RWPE2 (cell line): ENCODE measurements around the gene TERF2IP.

Experiments used
- ATAC-seq: fragments of 200-7000 bp; cut with Tn5 transposase; 3 replicates; pipeline ENCODE4 v1.9.1; 2021; ENCODE audit warnings: low read depth
- DNase-seq: peaks from one replicate; pipeline ENCODE4 v3.0.0-alpha.2; 2020; ENCODE audit warnings: low spot score
- H3K27ac ChIP-seq: fragments of 450-650 bp; 2 replicates; pipeline ENCODE4 v1.5.1; 2017; ENCODE audit warnings: mild to moderate bottlenecking; ENCODE audit not compliant: poor library complexity, severe bottlenecking
- H3K27me3 ChIP-seq: fragments of 250-450 bp; sonication (Bioruptor Pico); 2 replicates; pipeline ENCODE4 v1.5.1; 2021; ENCODE audit warnings: mild to moderate bottlenecking, moderate library complexity; ENCODE audit not compliant: insufficient read depth, poor library complexity, severe bottlenecking
- H3K36me3 ChIP-seq: fragments of 250-450 bp; sonication (Bioruptor Pico); 2 replicates; pipeline ENCODE4 v1.5.1; 2020; ENCODE audit warnings: low read depth, mild to moderate bottlenecking, moderate library complexity
- H3K4me1 ChIP-seq: fragments of 250-450 bp; sonication (Bioruptor Pico); 2 replicates; pipeline ENCODE4 v1.5.1; 2021; ENCODE audit warnings: mild to moderate bottlenecking, moderate library complexity; ENCODE audit not compliant: insufficient read depth, poor library complexity, severe bottlenecking
- H3K4me3 ChIP-seq: fragments of 250-450 bp; sonication (Bioruptor Pico); 2 replicates; pipeline ENCODE4 v1.5.1; 2021; ENCODE audit warnings: mild to moderate bottlenecking, moderate library complexity; ENCODE audit not compliant: severe bottlenecking
- H3K9me3 ChIP-seq: fragments of 250-450 bp; sonication (Bioruptor Pico); 2 replicates; pipeline ENCODE4 v1.5.1; 2021; ENCODE audit warnings: mild to moderate bottlenecking, moderate library complexity; ENCODE audit not compliant: severe bottlenecking
- CTCF ChIP-seq: fragments of 450-650 bp; IDR thresholded peaks from one replicate; pipeline ENCODE4 v1.5.1; 2017; ENCODE audit warnings: mild to moderate bottlenecking, moderate library complexity; ENCODE audit not compliant: poor library complexity, severe bottlenecking

TERF2IP gene

GRCh38 chr16:75660726-75661302, 13.2 kb downstream of the TERF2IP start:
- H3K4me3 ChIP-seq, result no peak overlapping the region
- no peak for ATAC-seq
- no peaks in the 10 kb centered on the region for H3K9me3 ChIP-seq
- H3K27me3 ChIP-seq, result no peaks in the 10 kb centered on the region
- no peak for DNase-seq
- peaks cover 36% of the 10 kb centered on the region for H3K36me3 ChIP-seq
- no peak for TF ChIP-seq CTCF
- H3K4me1 ChIP-seq, result no peaks in the 10 kb centered on the region
- H3K27ac ChIP-seq, result no peak overlapping the region

- ATAC-seq (no peak), DNase-seq (no peak)
- Histone ChIP-seq H3K27ac (no peak overlapping the region), H3K9me3 (no peaks in the 10 kb centered on the region), H3K4me1 (no peaks in the 10 kb centered on the region), H3K4me3 (no peak overlapping the region), H3K36me3 (no peaks in the 10 kb centered on the region), H3K27me3 (no peaks in the 10 kb centered on the region)
- TF ChIP-seq CTCF, result no peak
These were observed 19.9 kb downstream of the TERF2IP start for GRCh38 chr16:75667503-75667902.

GRCh38 chr16:75676909-75677308, 29.3 kb downstream of the TERF2IP start, which contains the start of gene CPHXL2:
Gene CPHXL2 (minus strand): TSS chr16:75677009. CDS start chr16:75676999, 10 bp downstream.
- TF ChIP-seq CTCF, result no peak
- no peaks in the 10 kb centered on the region for H3K4me1 ChIP-seq
- no peaks in the 10 kb centered on the region for H3K9me3 ChIP-seq
- H3K27ac ChIP-seq, result no peak within 1 kb of the TSS
- H3K27me3 ChIP-seq, result no peaks in the 10 kb centered on the region
- no peaks in the 10 kb centered on the region for H3K36me3 ChIP-seq
- H3K4me3 ChIP-seq, result no peak within 1 kb of the TSS
- DNase-seq, result no peak
- ATAC-seq, result no peak

GRCh38 chr16:75679366-75679765, 31.8 kb downstream of the TERF2IP start:
- Histone ChIP-seq H3K36me3 (no peaks in the 10 kb centered on the region), H3K4me1 (no peaks in the 10 kb centered on the region), H3K27me3 (no peaks in the 10 kb centered on the region), H3K9me3 (peaks cover under 1% of the 10 kb centered on the region), H3K27ac (no peak overlapping the region), H3K4me3 (no peak overlapping the region)
- TF ChIP-seq CTCF, result no peak
- no peak for DNase-seq
- no peak for ATAC-seq

GRCh38 chr16:75682308-75682707, 34.7 kb downstream of the TERF2IP start:
- H3K4me1 ChIP-seq, result no peaks in the 10 kb centered on the region
- no peak overlapping the region for H3K4me3 ChIP-seq
- no peak for ATAC-seq
- DNase-seq, result no peak
- no peaks in the 10 kb centered on the region for H3K27me3 ChIP-seq
- no peaks in the 10 kb centered on the region for H3K36me3 ChIP-seq
- TF ChIP-seq CTCF, result no peak
- H3K27ac ChIP-seq, result no peak overlapping the region
- peaks cover 10% of the 10 kb centered on the region for H3K9me3 ChIP-seq
